DND-41 (cell line): Measurements from ENCODE around the gene RBM48.
A peak's percentile ranks its signal among the peaks of the same experiment; 100 is the strongest.

ENCODE experiments used
- ATAC-seq: fragments of 200-7000 bp; cut with Tn5 transposase; 3 replicates; pipeline ENCODE4 v1.9.1; 2021; ENCODE audit warnings: low read depth; ENCODE audit not compliant: insufficient read depth
- DNase-seq: peaks from one replicate; pipeline ENCODE4 v3.0.0-alpha.2; 2020
- H2AFZ ChIP-seq: 2 replicates; pipeline ENCODE4 v1.6.0; 2012; ENCODE audit warnings: low read depth, low read length
- H3K27ac ChIP-seq: 2 replicates; pipeline ENCODE4 v1.5.1; 2012; ENCODE audit warnings: low read length, inconsistent platforms
- H3K27me3 ChIP-seq: fragments of 200-600 bp; sonication (generic); 2 replicates; pipeline ENCODE4 v1.6.0; 2012; ENCODE audit warnings: low read length, mild to moderate bottlenecking, inconsistent platforms; ENCODE audit not compliant: insufficient read depth, poor library complexity
- H3K36me3 ChIP-seq: 2 replicates; pipeline ENCODE4 v1.5.1; 2012; ENCODE audit warnings: low read length, inconsistent platforms; ENCODE audit not compliant: insufficient read depth
- H3K4me1 ChIP-seq: 2 replicates; pipeline ENCODE4 v1.5.1; 2012; ENCODE audit warnings: mild to moderate bottlenecking, low read length; ENCODE audit not compliant: insufficient read depth
- H3K4me2 ChIP-seq: 2 replicates; pipeline ENCODE4 v1.6.0; 2012; ENCODE audit warnings: mild to moderate bottlenecking, moderate library complexity, low read length, inconsistent platforms; ENCODE audit not compliant: insufficient read depth
- H3K4me3 ChIP-seq, 2 experiments: fragments of 200-600 bp in 1 of 2; shearing (Covaris generic) in 1 of 2; 2 replicates each; pipeline ENCODE4 v1.5.1; 2012 to 2016; ENCODE audit warnings: inconsistent platforms in 2 of 2, low read length in 2 of 2, mild to moderate bottlenecking in 2 of 2, low read depth in 1 of 2, moderate library complexity in 1 of 2
- H3K79me2 ChIP-seq: 2 replicates; pipeline ENCODE4 v1.6.0; 2012; ENCODE audit warnings: low read length, inconsistent platforms; ENCODE audit not compliant: insufficient read depth
- H3K9ac ChIP-seq: 2 replicates; pipeline ENCODE4 v1.6.0; 2012; ENCODE audit warnings: low read depth, mild to moderate bottlenecking, inconsistent platforms, low read length, moderate library complexity
- H3K9me3 ChIP-seq: 2 replicates; pipeline ENCODE4 v1.5.1; 2012; ENCODE audit warnings: low read length, moderate library complexity, mild to moderate bottlenecking, inconsistent platforms; ENCODE audit not compliant: insufficient read depth, severe bottlenecking
- H4K20me1 ChIP-seq: 2 replicates; pipeline ENCODE4 v1.6.0; 2012; ENCODE audit warnings: low read length; ENCODE audit not compliant: insufficient read depth
- EZH2 ChIP-seq: IDR thresholded peaks from 3 replicates; pipeline ENCODE4 v1.6.1; 2012; ENCODE audit warnings: borderline replicate concordance, low read depth, mild to moderate bottlenecking, moderate library complexity, low read length, inconsistent platforms; ENCODE audit not compliant: severe bottlenecking
- TF ChIP-seq, protein P1 (sequence below): IDR thresholded peaks from 2 replicates; pipeline ENCODE4 v1.5.1; 2012; ENCODE audit warnings: borderline replicate concordance, low read length, moderate library complexity, mild to moderate bottlenecking; ENCODE audit not compliant: poor library complexity, severe bottlenecking; ENCODE audit errors: extremely low read depth

Gene RBM48

DNA sequence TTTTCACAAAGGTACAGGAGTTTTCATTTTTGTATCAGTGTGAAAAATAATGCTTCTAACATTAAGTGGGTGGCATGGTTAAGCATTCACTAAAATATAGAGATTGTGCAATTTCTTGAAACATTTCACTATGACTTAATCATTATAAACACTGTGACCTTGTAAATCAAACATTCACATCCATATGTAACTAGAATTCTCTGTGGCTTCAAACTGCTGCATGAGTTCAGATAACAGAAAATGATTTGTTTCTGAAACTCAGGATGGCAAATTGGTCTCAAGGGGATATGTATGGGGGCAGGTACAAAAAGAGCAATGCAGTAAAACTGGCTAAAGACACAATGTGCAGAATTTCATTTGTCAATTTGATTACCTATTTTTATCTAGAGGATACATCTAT, 57.8 kb downstream of the RBM48 start:
- Histone ChIP-seq H3K4me2 (peak overlapping the region; percentile 88), H3K4me1 (peaks cover 61% of the 10 kb centered on the region), H3K27ac (no peak overlapping the region), H2AFZ (no peak overlapping the region), H3K36me3 (peaks cover 32% of the 10 kb centered on the region), H3K27me3 (no peaks in the 10 kb centered on the region), H4K20me1 (peaks cover 72% of the 10 kb centered on the region), H3K4me3 (no peak overlapping the region), H3K9ac (peak overlapping the region; percentile 23; the same call in 1 of the 2 replicates), H3K9me3 (no peaks in the 10 kb centered on the region), H3K79me2 (peaks cover 88% of the 10 kb centered on the region)
- ATAC-seq (no peak), DNase-seq (no peak)
- no peak for TF ChIP-seq EZH2
- TF ChIP-seq, protein P1, sequence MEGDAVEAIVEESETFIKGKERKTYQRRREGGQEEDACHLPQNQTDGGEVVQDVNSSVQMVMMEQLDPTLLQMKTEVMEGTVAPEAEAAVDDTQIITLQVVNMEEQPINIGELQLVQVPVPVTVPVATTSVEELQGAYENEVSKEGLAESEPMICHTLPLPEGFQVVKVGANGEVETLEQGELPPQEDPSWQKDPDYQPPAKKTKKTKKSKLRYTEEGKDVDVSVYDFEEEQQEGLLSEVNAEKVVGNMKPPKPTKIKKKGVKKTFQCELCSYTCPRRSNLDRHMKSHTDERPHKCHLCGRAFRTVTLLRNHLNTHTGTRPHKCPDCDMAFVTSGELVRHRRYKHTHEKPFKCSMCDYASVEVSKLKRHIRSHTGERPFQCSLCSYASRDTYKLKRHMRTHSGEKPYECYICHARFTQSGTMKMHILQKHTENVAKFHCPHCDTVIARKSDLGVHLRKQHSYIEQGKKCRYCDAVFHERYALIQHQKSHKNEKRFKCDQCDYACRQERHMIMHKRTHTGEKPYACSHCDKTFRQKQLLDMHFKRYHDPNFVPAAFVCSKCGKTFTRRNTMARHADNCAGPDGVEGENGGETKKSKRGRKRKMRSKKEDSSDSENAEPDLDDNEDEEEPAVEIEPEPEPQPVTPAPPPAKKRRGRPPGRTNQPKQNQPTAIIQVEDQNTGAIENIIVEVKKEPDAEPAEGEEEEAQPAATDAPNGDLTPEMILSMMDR, result no peak

DNA sequence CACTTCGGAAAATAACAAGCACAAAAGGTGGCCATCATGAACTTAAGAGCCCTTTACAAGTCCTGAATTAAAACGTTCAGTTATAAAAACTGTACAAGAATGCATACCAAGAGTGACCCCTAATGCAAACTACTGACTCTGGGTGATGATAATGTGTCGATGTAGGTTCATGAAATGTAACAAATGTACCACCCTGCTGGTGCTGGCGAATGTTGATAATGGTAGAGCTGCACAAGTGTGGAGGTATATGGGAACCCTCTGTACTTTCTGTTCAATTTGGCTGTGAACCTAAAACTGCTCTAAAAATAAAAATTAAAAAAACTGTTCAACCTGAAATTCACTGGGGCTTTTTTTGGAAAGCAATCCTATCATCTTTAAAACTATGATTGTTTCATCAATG, 58.2 kb downstream of the RBM48 start:
- Histone ChIP-seq H3K27ac (no peak overlapping the region), H3K4me3 (0 out of 4 replicates have a peak overlapping the region, but pooled peaks of 1 of the 2 experiments have one; percentile 94), H3K9me3 (no peaks in the 10 kb centered on the region), H3K4me2 (peak overlapping the region; percentile 88), H3K9ac (no peak overlapping the region), H2AFZ (no peak overlapping the region), H3K4me1 (peaks cover 61% of the 10 kb centered on the region), H3K79me2 (peaks cover 84% of the 10 kb centered on the region), H4K20me1 (peaks cover 67% of the 10 kb centered on the region), H3K27me3 (no peaks in the 10 kb centered on the region), H3K36me3 (peaks cover 27% of the 10 kb centered on the region)
- no peak for ATAC-seq
- TF ChIP-seq, protein P1, result no peak
- TF ChIP-seq EZH2, result no peak
- DNase-seq, result no peak
